IPS DF 6.9 (cell line): ENCODE data around the gene PTPRN2.
"Not testable (repeated sequence)": the region's sequence is repeated elsewhere in the genome, so short reads cannot be mapped to it uniquely, and the experiment has no call there.

Experiments used
- DNase-seq: peaks from one replicate; pipeline ENCODE4 v3.0.0-alpha.2; 2013; ENCODE audit warnings: low read depth, low spot score
- H3K27ac ChIP-seq: one replicate; pipeline ENCODE4 v1.5.1; 2013; ENCODE audit warnings: low read length, control low read depth
- H3K27me3 ChIP-seq: 2 replicates; pipeline ENCODE4 v1.6.1; 2013; ENCODE audit warnings: mild to moderate bottlenecking, low read length; ENCODE audit not compliant: control insufficient read depth, insufficient read depth
- H3K36me3 ChIP-seq: 2 replicates; pipeline ENCODE4 v1.6.1; 2013; ENCODE audit warnings: low read length; ENCODE audit not compliant: control insufficient read depth, insufficient read depth
- H3K4me1 ChIP-seq: 2 replicates; pipeline ENCODE4 v1.6.1; 2013; ENCODE audit warnings: low read length; ENCODE audit not compliant: control insufficient read depth, insufficient read depth
- H3K4me3 ChIP-seq: 2 replicates; pipeline ENCODE4 v1.5.1; 2013; ENCODE audit warnings: mild to moderate bottlenecking, low read length
- H3K9me3 ChIP-seq: 2 replicates; pipeline ENCODE4 v1.6.1; 2013; ENCODE audit warnings: low read length, inconsistent platforms; ENCODE audit not compliant: control insufficient read depth, insufficient read depth
- WGBS: extraction: QIAGEN DNeasy Blood & Tissue Kit; methylation state at CpG from one replicate; pipeline ENCODE4 v1.1.7; 2013; ENCODE audit warnings: mixed read lengths, missing lambda C conversion rate; ENCODE audit not compliant: insufficient read length, insufficient coverage; 5-methylcytosine and 5-hydroxymethylcytosine counted together

Gene PTPRN2

GRCh38 chr7:158167373-158167772 lies 420.2 kb downstream of the PTPRN2 start:
- WGBS: no CpG with 5 or more reads among the region's 4 CpGs
- DNase-seq: no peak
- Histone ChIP-seq H3K36me3 (no peaks in the 10 kb centered on the region; the same call in 1 of the 2 replicates), H3K27me3 (no peaks in the 10 kb centered on the region), H3K4me3 (no peak overlapping the region), H3K4me1 (no peaks in the 10 kb centered on the region), H3K9me3 (peaks cover 36% of the 10 kb centered on the region), H3K27ac (no peak overlapping the region)

- Histone ChIP-seq H3K27me3 (no peaks in the 10 kb centered on the region), H3K4me3 (no peak overlapping the region), H3K4me1 (no peaks in the 10 kb centered on the region), H3K27ac (no peak overlapping the region), H3K9me3 (peaks cover 36% of the 10 kb centered on the region), H3K36me3 (no peaks in the 10 kb centered on the region; the same call in 1 of the 2 replicates)
- no CpG with 5 or more reads among the region's 41 CpGs for WGBS
- no peak for DNase-seq
Observed at GRCh38 chr7:158166386-158167340, 421.0 kb downstream of the PTPRN2 start.

GRCh38 chr7:158165711-158166110 lies 421.9 kb downstream of the PTPRN2 start:
- WGBS: no CpG with 5 or more reads among the region's 16 CpGs
- Histone ChIP-seq H3K4me1 (no peaks in the 10 kb centered on the region), H3K9me3 (peaks cover 39% of the 10 kb centered on the region), H3K27ac (no peak overlapping the region), H3K27me3 (no peaks in the 10 kb centered on the region), H3K36me3 (no peaks in the 10 kb centered on the region; the same call in 1 of the 2 replicates), H3K4me3 (no peak overlapping the region)
- DNase-seq: no peak

GRCh38 chr7:158164101-158165095 lies 423.2 kb downstream of the PTPRN2 start:
- Histone ChIP-seq H3K27ac (no peak overlapping the region), H3K27me3 (no peaks in the 10 kb centered on the region), H3K4me1 (no peaks in the 10 kb centered on the region), H3K36me3 (no peaks in the 10 kb centered on the region; the same call in 1 of the 2 replicates), H3K9me3 (peaks cover 38% of the 10 kb centered on the region), H3K4me3 (no peak overlapping the region)
- DNase-seq: no peak
- no CpG with 5 or more reads among the region's 67 CpGs for WGBS

GRCh38 chr7:158161194-158161593 lies 426.4 kb downstream of the PTPRN2 start:
- Histone ChIP-seq H3K9me3 (peaks cover 33% of the 10 kb centered on the region), H3K27me3 (no peaks in the 10 kb centered on the region)

GRCh38 chr7:158160199-158160598 lies 427.4 kb downstream of the PTPRN2 start:
- H3K27me3 ChIP-seq: no peaks in the 10 kb centered on the region
- no peaks in the 10 kb centered on the region for H3K4me1 ChIP-seq
- H3K27ac ChIP-seq: no peak overlapping the region
- WGBS: no CpG with 5 or more reads among the region's 5 CpGs
- no peaks in the 10 kb centered on the region; the same call in 1 of the 2 replicates for H3K36me3 ChIP-seq
- H3K9me3 ChIP-seq: peaks cover 29% of the 10 kb centered on the region
- no peak for DNase-seq
- H3K4me3 ChIP-seq: no peak overlapping the region

More at GRCh38 chr7:158161194-158161593, 426.4 kb downstream of the PTPRN2 start:
- no peak for DNase-seq
- H3K4me1 ChIP-seq: no peaks in the 10 kb centered on the region
- no peaks in the 10 kb centered on the region; the same call in 1 of the 2 replicates for H3K36me3 ChIP-seq
- no peak overlapping the region for H3K27ac ChIP-seq
- no CpG with 5 or more reads among the region's 5 CpGs for WGBS
- no peak overlapping the region for H3K4me3 ChIP-seq

GRCh38 chr7:158157460-158157859 lies 430.2 kb downstream of the PTPRN2 start:
- no peak for DNase-seq
- Histone ChIP-seq H3K9me3 (peaks cover 22% of the 10 kb centered on the region), H3K4me1 (no peaks in the 10 kb centered on the region), H3K27ac (no peak overlapping the region), H3K27me3 (no peaks in the 10 kb centered on the region), H3K4me3 (no peak overlapping the region), H3K36me3 (no peaks in the 10 kb centered on the region; the same call in 1 of the 2 replicates)
- WGBS: no CpG with 5 or more reads among the region's 16 CpGs

- H3K36me3 ChIP-seq, DNase-seq, H3K27ac ChIP-seq, H3K4me3 ChIP-seq, H3K27me3 ChIP-seq, H3K4me1 ChIP-seq: not testable (repeated sequence)
- no CpG with 5 or more reads among the region's 17 CpGs for WGBS
- peaks cover 20% of the 10 kb centered on the region for H3K9me3 ChIP-seq
Observed at GRCh38 chr7:158151273-158151672, 436.4 kb downstream of the PTPRN2 start.

GRCh38 chr7:158150234-158150633 lies 437.4 kb downstream of the PTPRN2 start:
- no peaks in the 10 kb centered on the region for H3K36me3 ChIP-seq
- DNase-seq: no peak
- peaks cover 20% of the 10 kb centered on the region for H3K9me3 ChIP-seq
- no CpG with 5 or more reads among the region's 7 CpGs for WGBS
- H3K4me1 ChIP-seq: no peaks in the 10 kb centered on the region
- H3K27me3 ChIP-seq: no peaks in the 10 kb centered on the region
- H3K27ac ChIP-seq: no peak overlapping the region
- no peak overlapping the region for H3K4me3 ChIP-seq

- H3K27ac ChIP-seq, H3K4me3 ChIP-seq, H3K4me1 ChIP-seq, H3K27me3 ChIP-seq, H3K36me3 ChIP-seq, DNase-seq: not testable (repeated sequence)
- 94% methylated on average over 7 of the region's 18 CpGs for WGBS
- peaks cover 28% of the 10 kb centered on the region for H3K9me3 ChIP-seq
Observed at GRCh38 chr7:158147431-158147830, 440.2 kb downstream of the PTPRN2 start.
